ENCODE data around the gene LRRC61. TPM values are rescaled to one million over a fixed set of nuclear protein-coding genes. Genes with fewer than 3 reads are reported as not detected.
"Not testable (repeated sequence)": the region's sequence is repeated elsewhere in the genome, so short reads cannot be mapped to it uniquely, and the experiment has no call there.

LRRC61 gene
- polyA plus RNA-seq, 4 donors: 21.5 to 34.3 (median 24.2) TPM

GRCh38 chr7:150380463-150380862, 57.3 kb downstream of the LRRC61 start:
- DNase-seq (ENCODE audit: low read depth in 4 of 4, low spot score in 3 of 4): no peak

- no peak for DNase-seq (ENCODE audit: low read depth in 4 of 4, low spot score in 3 of 4)
These were observed 57.9 kb downstream of the LRRC61 start for GRCh38 chr7:150381096-150381495.

- no peak for DNase-seq (ENCODE audit: low read depth in 4 of 4, low spot score in 3 of 4)
These were observed 58.6 kb downstream of the LRRC61 start for GRCh38 chr7:150381785-150382122.

GRCh38 chr7:150382123-150382843, 59.1 kb downstream of the LRRC61 start:
- no peak for DNase-seq (ENCODE audit: low read depth in 4 of 4, low spot score in 3 of 4)

- DNase-seq (ENCODE audit: low read depth in 4 of 4, low spot score in 3 of 4): no peak
These were observed 59.7 kb downstream of the LRRC61 start for GRCh38 chr7:150382844-150383225.

GRCh38 chr7:150383710-150384397, 60.7 kb downstream of the LRRC61 start:
- DNase-seq (ENCODE audit: low read depth in 4 of 4, low spot score in 3 of 4): peak in 1 of 4 donors; percentile 70

- no peak for DNase-seq (ENCODE audit: low read depth in 4 of 4, low spot score in 3 of 4)
These were observed 61.5 kb downstream of the LRRC61 start for GRCh38 chr7:150384406-150385301.

- DNase-seq (ENCODE audit: low read depth in 4 of 4, low spot score in 3 of 4): no peak
These were observed 62.2 kb downstream of the LRRC61 start for GRCh38 chr7:150385302-150385723.

- DNase-seq (ENCODE audit: low read depth in 4 of 4, low spot score in 3 of 4): not testable (repeated sequence)
These were observed 62.7 kb downstream of the LRRC61 start for GRCh38 chr7:150385884-150386283.

Other genes starting within 250 kb of the LRRC61 start
- gene ACTR3C, start 190 bp downstream of the LRRC61 start, polyA plus RNA-seq (ENCODE audit: insufficient read length in 4 of 4): 10 to 100 TPM in 1 of 4 donors, 1 to 10 TPM in 3; 6.0 to 12.3 (median 8.7) TPM
- 10 to 100 TPM; 36.8 to 77.7 (median 53.0) TPM for gene RARRES2, start 18.3 kb downstream of the LRRC61 start, polyA plus RNA-seq (ENCODE audit: insufficient read length in 4 of 4)
- 100 to 1,000 TPM in 1 of 4 donors, 10 to 100 TPM in 3; 91.2 to 119 (median 93.3) TPM for gene REPIN1, start 45.5 kb downstream of the LRRC61 start, polyA plus RNA-seq (ENCODE audit: insufficient read length in 4 of 4)
- 1 to 10 TPM; 4.0 to 9.1 (median 5.4) TPM for gene ZNF775, start 56.0 kb downstream of the LRRC61 start, polyA plus RNA-seq (ENCODE audit: insufficient read length in 4 of 4)
- gene GIMAP8, start 127.3 kb downstream of the LRRC61 start, polyA plus RNA-seq (ENCODE audit: insufficient read length in 4 of 4): 10 to 100 TPM in 2 of 4 donors, 1 to 10 TPM in 2; 8.6 to 11.5 (median 9.5) TPM
- 10 to 100 TPM; 12.6 to 17.9 (median 16.9) TPM for gene GIMAP7, start 191.5 kb downstream of the LRRC61 start, polyA plus RNA-seq (ENCODE audit: insufficient read length in 4 of 4)
- gene GIMAP4, start 244.0 kb downstream of the LRRC61 start, polyA plus RNA-seq (ENCODE audit: insufficient read length in 4 of 4): 10 to 100 TPM; 19.1 to 30.2 (median 23.9) TPM